GM19239 (cell line): Measurements from ENCODE around the gene TENT4B.
"Not testable (repeated sequence)": the region's sequence is repeated elsewhere in the genome, so short reads cannot be mapped to it uniquely, and the experiment has no call there.

ENCODE experiments used
- DNase-seq: peaks from one replicate; pipeline ENCODE4 v3.0.0; 2011; ENCODE audit warnings: low spot score; ENCODE audit not compliant: insufficient read length
- FAIRE-seq: peaks from 2 replicates; lab custom pipeline; 2011; peaks lifted over from hg19 to GRCh38; lab: Jason Lieb, UNC

Gene TENT4B

GRCh38 chr16:50152807-50153595 is at the start of gene TENT4B:
TSS of gene TENT4B (plus strand) at chr16:50153306. CDS start at chr16:50153622, 316 bp downstream.
- FAIRE-seq = peak; percentile 52
- DNase-seq = peak; percentile 92

GRCh38 chr16:50103764-50104163 is 49.3 kb upstream of the TENT4B start:
- FAIRE-seq (no peak), DNase-seq (no peak)

- DNase-seq = no peak
- FAIRE-seq = no peak
Measured at GRCh38 chr16:50114357-50115129, 38.6 kb upstream of the TENT4B start.

GRCh38 chr16:50120711-50121110 is 32.4 kb upstream of the TENT4B start:
- FAIRE-seq (no peak), DNase-seq (no peak)

- no peak for DNase-seq
- FAIRE-seq = peak; percentile 89
Measured at GRCh38 chr16:50121278-50121677, 31.8 kb upstream of the TENT4B start.

- peak; percentile 13 for DNase-seq
- FAIRE-seq = peak; percentile 87
Measured at GRCh38 chr16:50121721-50122445, 31.2 kb upstream of the TENT4B start.

GRCh38 chr16:50123417-50123816 is 29.7 kb upstream of the TENT4B start:
- DNase-seq (no peak), FAIRE-seq (no peak)

- no peak for FAIRE-seq
- DNase-seq = no peak
Measured at GRCh38 chr16:50124769-50125168, 28.3 kb upstream of the TENT4B start.

GRCh38 chr16:50126183-50126582 is 26.9 kb upstream of the TENT4B start:
- DNase-seq (no peak), FAIRE-seq (no peak)

GRCh38 chr16:50132571-50132970 is 20.5 kb upstream of the TENT4B start:
- not testable (repeated sequence) for DNase-seq, FAIRE-seq

GRCh38 chr16:50133214-50133613 is 19.9 kb upstream of the TENT4B start:
- no peak for DNase-seq
- FAIRE-seq = no peak

- FAIRE-seq (no peak), DNase-seq (no peak)
Measured at GRCh38 chr16:50136399-50136798, 16.7 kb upstream of the TENT4B start.

- DNase-seq (no peak), FAIRE-seq (no peak)
Measured at GRCh38 chr16:50137268-50137667, 15.8 kb upstream of the TENT4B start.

GRCh38 chr16:50139580-50139979 is 13.5 kb upstream of the TENT4B start:
- DNase-seq = no peak
- FAIRE-seq = no peak

- FAIRE-seq = no peak
- DNase-seq = no peak
Measured at GRCh38 chr16:50144211-50144610, 8.9 kb upstream of the TENT4B start.

GRCh38 chr16:50146479-50147435 is 6.3 kb upstream of the TENT4B start:
- no peak for FAIRE-seq
- DNase-seq = no peak

- FAIRE-seq (no peak), DNase-seq (no peak)
Measured at GRCh38 chr16:50151322-50151721, 1.8 kb upstream of the TENT4B start.

- DNase-seq (no peak), FAIRE-seq (peak; percentile 14)
Measured at GRCh38 chr16:50151756-50152155, 1.4 kb upstream of the TENT4B start.

- peak; percentile 70 for DNase-seq
Measured at GRCh38 chr16:50152351-50152806, 727 bp upstream of the TENT4B start.

More at GRCh38 chr16:50152351-50152806, 727 bp upstream of the TENT4B start:
- peak; percentile 86 for FAIRE-seq
